ENCODE measurements around the gene STUB1.

STUB1 gene

DNA sequence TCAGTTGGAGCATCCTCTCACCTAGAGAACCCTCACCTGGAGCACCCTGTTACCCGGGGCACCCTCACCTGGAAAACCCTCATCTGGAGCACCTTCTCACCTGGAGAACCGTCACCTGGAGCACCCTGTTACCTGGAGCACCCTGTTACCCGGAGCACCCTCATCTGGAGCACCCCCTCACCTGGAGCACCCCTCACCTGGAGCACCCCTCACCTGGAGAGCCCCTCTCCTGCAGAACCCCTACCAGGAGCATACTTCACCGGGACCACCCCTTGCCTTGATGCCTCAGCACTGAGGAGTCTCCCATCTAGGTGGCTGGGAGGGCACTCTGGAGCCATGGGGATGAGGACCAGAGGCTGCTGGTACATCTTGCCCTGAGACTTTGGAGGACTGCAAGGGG, 28.7 kb downstream of the STUB1 start:
- TF ChIP-seq EZH2 (IDR thresholded peaks at IDR 0.05; ENCODE audit: borderline replicate concordance, low read length): no peak
- TF ChIP-seq, protein P1, sequence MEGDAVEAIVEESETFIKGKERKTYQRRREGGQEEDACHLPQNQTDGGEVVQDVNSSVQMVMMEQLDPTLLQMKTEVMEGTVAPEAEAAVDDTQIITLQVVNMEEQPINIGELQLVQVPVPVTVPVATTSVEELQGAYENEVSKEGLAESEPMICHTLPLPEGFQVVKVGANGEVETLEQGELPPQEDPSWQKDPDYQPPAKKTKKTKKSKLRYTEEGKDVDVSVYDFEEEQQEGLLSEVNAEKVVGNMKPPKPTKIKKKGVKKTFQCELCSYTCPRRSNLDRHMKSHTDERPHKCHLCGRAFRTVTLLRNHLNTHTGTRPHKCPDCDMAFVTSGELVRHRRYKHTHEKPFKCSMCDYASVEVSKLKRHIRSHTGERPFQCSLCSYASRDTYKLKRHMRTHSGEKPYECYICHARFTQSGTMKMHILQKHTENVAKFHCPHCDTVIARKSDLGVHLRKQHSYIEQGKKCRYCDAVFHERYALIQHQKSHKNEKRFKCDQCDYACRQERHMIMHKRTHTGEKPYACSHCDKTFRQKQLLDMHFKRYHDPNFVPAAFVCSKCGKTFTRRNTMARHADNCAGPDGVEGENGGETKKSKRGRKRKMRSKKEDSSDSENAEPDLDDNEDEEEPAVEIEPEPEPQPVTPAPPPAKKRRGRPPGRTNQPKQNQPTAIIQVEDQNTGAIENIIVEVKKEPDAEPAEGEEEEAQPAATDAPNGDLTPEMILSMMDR (IDR thresholded peaks at IDR 0.05; ENCODE audit: low read length): no peak
- no peaks in the 10 kb centered on the region for H3F3A ChIP-seq (ENCODE audit: insufficient read depth, low read length)
- H3K9me3 ChIP-seq (ENCODE audit: low read length): no peaks in the 10 kb centered on the region
- H3K4me3 ChIP-seq (ENCODE audit: low read depth, low read length, poor library complexity, severe bottlenecking): no peak overlapping the region
- no peaks in the 10 kb centered on the region for H4K20me1 ChIP-seq (ENCODE audit: insufficient read depth, low read length)
- H3K79me2 ChIP-seq (ENCODE audit: insufficient read depth, low read length): no peaks in the 10 kb centered on the region
- H2AFZ ChIP-seq (ENCODE audit: low read length): no peak overlapping the region
- H3K4me1 ChIP-seq (ENCODE audit: insufficient read depth, low read length, severe bottlenecking): no peaks in the 10 kb centered on the region
- H3K27ac ChIP-seq (ENCODE audit: low read depth, low read length, poor library complexity, severe bottlenecking): no peak overlapping the region
- peaks cover 8% of the 10 kb centered on the region; the same call in 1 of the 2 replicates for H3K27me3 ChIP-seq (ENCODE audit: insufficient read depth, low read length)
- H3K9me2 ChIP-seq (ENCODE audit: low read depth, low read length): no peaks in the 10 kb centered on the region
- no peaks in the 10 kb centered on the region for H3K36me3 ChIP-seq (ENCODE audit: insufficient read depth, low read length)
- H3K4me2 ChIP-seq (ENCODE audit: low read length): no peak overlapping the region
- no peak overlapping the region for H3K9ac ChIP-seq (ENCODE audit: low read length)

DNA sequence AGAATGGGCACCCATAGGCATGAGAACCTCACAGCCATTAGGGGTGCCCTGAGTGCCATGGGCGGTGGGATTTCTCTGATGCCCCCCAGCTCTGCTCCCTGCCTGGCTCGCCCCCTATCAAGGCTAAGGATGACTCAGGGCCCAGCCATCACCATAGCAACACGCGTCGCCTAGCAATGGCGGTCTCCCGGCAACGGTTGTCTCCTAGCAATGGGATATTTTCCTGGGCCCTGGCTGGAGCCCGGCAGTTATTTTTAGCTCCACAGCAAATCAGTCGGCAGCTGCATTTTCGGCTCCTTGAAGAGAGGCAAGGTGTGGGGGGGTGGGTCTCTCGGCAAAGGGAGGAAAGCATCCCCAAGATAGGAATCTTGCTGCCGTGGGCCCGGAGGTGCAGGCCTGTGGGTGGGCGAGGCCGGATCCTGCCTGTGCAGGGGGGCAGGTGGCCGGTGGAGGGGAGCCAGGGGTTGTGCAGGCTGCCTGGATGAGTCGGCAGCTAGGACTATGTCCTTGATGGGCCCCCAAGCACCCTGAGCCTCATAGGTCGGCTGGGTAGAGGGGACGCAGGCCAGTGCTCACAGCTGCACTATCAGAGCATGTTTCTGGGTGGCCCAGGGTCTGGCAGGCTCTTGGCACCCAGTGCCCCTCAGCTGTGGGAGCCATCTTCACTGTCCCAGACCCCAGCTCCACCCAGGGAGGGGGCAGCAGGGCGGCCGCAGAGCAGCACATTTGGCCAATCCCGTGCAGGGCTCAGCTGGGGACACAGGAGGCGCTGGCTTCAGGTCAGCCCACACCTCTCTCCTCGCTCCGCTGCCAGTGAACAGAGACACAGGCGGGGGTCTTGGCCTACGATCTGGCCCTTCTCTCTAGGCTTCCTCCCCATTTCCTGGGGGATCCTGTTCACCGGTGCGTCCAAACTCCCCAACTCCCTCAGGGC, 29.6 kb downstream of the STUB1 start:
- Histone ChIP-seq H3K27ac (ENCODE audit: low read depth, low read length, poor library complexity, severe bottlenecking) (no peak overlapping the region), H3K4me1 (ENCODE audit: insufficient read depth, low read length, severe bottlenecking) (peaks cover 5% of the 10 kb centered on the region), H3K36me3 (ENCODE audit: insufficient read depth, low read length) (no peaks in the 10 kb centered on the region), H4K20me1 (ENCODE audit: insufficient read depth, low read length) (no peaks in the 10 kb centered on the region), H3K79me2 (ENCODE audit: insufficient read depth, low read length) (no peaks in the 10 kb centered on the region), H3K4me2 (ENCODE audit: low read length) (no peak overlapping the region), H2AFZ (ENCODE audit: low read length) (no peak overlapping the region), H3K9me2 (ENCODE audit: low read depth, low read length) (no peaks in the 10 kb centered on the region), H3K4me3 (ENCODE audit: low read depth, low read length, poor library complexity, severe bottlenecking) (no peak overlapping the region), H3K9ac (ENCODE audit: low read length) (no peak overlapping the region), H3K27me3 (ENCODE audit: insufficient read depth, low read length) (peaks cover 14% of the 10 kb centered on the region), H3K9me3 (ENCODE audit: low read length) (no peaks in the 10 kb centered on the region), H3F3A (ENCODE audit: insufficient read depth, low read length) (no peaks in the 10 kb centered on the region)
- TF ChIP-seq EZH2 (IDR thresholded peaks at IDR 0.05; ENCODE audit: borderline replicate concordance, low read length): no peak
- TF ChIP-seq, protein P1 (IDR thresholded peaks at IDR 0.05; ENCODE audit: low read length): no peak

DNA sequence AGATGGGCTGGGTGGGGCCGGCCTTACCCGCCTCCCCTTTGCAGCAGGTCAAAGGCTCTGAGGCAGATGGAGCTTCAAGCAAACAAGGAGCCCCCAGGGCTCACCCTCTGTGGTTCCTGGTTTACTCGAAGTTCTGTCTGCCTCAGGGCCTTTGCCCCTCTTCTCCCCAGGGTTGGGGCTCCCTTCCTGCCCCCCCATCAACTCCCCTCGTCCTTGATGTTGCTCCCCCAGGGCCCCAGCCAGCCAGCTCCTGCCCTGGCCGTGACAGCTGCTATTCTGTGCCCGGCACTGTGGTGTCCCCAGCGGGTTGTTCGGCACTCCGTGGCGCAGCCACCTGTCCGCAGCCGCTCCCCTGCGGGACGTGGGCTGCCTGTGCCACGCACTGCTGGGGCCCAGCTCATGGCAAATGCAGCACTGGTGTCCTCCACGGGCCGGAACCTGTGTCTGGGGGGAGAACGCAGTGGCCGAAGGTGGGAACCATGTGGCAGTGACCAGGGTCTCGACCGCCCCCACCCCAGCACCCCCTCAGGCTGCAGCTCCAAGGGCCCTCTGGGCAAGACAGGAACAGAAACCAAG, 30.4 kb downstream of the STUB1 start:
- no peaks in the 10 kb centered on the region for H3K79me2 ChIP-seq (ENCODE audit: insufficient read depth, low read length)
- H3K4me2 ChIP-seq (ENCODE audit: low read length): no peak overlapping the region
- H3K27ac ChIP-seq (ENCODE audit: low read depth, low read length, poor library complexity, severe bottlenecking): no peak overlapping the region
- H3K4me3 ChIP-seq (ENCODE audit: low read depth, low read length, poor library complexity, severe bottlenecking): no peak overlapping the region
- peaks cover 10% of the 10 kb centered on the region for H3K4me1 ChIP-seq (ENCODE audit: insufficient read depth, low read length, severe bottlenecking)
- H3K27me3 ChIP-seq (ENCODE audit: insufficient read depth, low read length): peaks cover 14% of the 10 kb centered on the region
- no peaks in the 10 kb centered on the region for H4K20me1 ChIP-seq (ENCODE audit: insufficient read depth, low read length)
- H2AFZ ChIP-seq (ENCODE audit: low read length): no peak overlapping the region
- no peaks in the 10 kb centered on the region for H3F3A ChIP-seq (ENCODE audit: insufficient read depth, low read length)
- H3K36me3 ChIP-seq (ENCODE audit: insufficient read depth, low read length): no peaks in the 10 kb centered on the region
- H3K9me3 ChIP-seq (ENCODE audit: low read length): no peaks in the 10 kb centered on the region
- no peaks in the 10 kb centered on the region for H3K9me2 ChIP-seq (ENCODE audit: low read depth, low read length)
- no peak overlapping the region for H3K9ac ChIP-seq (ENCODE audit: low read length)
- TF ChIP-seq, protein P1 (IDR thresholded peaks at IDR 0.05; ENCODE audit: low read length): no peak

Measured in OCI-LY1 (cell line).